Activated CD8-positive, alpha-beta T cell treated with anti-CD3 and anti-CD28 coated beads for 36 hours (primary cell): ENCODE data around the gene NAPEPLD. TPM values are rescaled to one million over a fixed set of nuclear protein-coding genes. Genes with fewer than 3 reads are reported as not detected.
"Not testable (repeated sequence)": the region's sequence is repeated elsewhere in the genome, so short reads cannot be mapped to it uniquely, and the experiment has no call there.

Experiments used
- ATAC-seq: fragments of 200-7000 bp; cut with Tn5 transposase; one replicate; pipeline ENCODE4 v1.10.0; 2021; ENCODE audit warnings: mild to moderate bottlenecking, moderate library complexity
- CTCF ChIA-PET: fragments of 350-600 bp; sonication (Branson Sonifier 250); formaldehyde crosslinking; loops from one replicate; lab custom pipeline; 2021; ENCODE audit warnings: antibody characterized with exemption; lab: Charles Lee
- POLR2A ChIA-PET: fragments of 350-600 bp; sonication (Branson Sonifier 250); formaldehyde crosslinking; loops from one replicate; lab custom pipeline; 2021; ENCODE audit warnings: antibody characterized with exemption; lab: Charles Lee
- DNase-seq: peaks from one replicate; pipeline ENCODE4 v3.0.0-alpha.2; 2020
- H3K27ac Mint-ChIP-seq: one replicate; pipeline ENCODE4 v1.8.0; 2021; ENCODE audit warnings: mild to moderate bottlenecking, mixed read lengths
- H3K27me3 Mint-ChIP-seq: one replicate; pipeline ENCODE4 v1.8.0; 2021; ENCODE audit warnings: mixed read lengths
- H3K36me3 Mint-ChIP-seq: one replicate; pipeline ENCODE4 v1.8.0; 2021; ENCODE audit warnings: low read depth, mixed read lengths
- H3K4me1 Mint-ChIP-seq: one replicate; pipeline ENCODE4 v1.8.0; 2021; ENCODE audit warnings: low read depth, mixed read lengths
- H3K4me3 Mint-ChIP-seq: one replicate; pipeline ENCODE4 v1.8.0; 2021; ENCODE audit warnings: mild to moderate bottlenecking, moderate library complexity, mixed read lengths
- H3K9me3 Mint-ChIP-seq: one replicate; pipeline ENCODE4 v1.8.0; 2021; ENCODE audit warnings: mixed read lengths
- CTCF ChIP-seq: fragments of 200-600 bp; IDR thresholded peaks from one replicate; pipeline ENCODE4 v1.8.0; 2022; ENCODE audit warnings: antibody characterized with exemption, mild to moderate bottlenecking
- intact Hi-C: fragments of 100-400 bp; cut with micrococcal nuclease; formaldehyde crosslinking; loops from one replicate; pipeline ENCODE4 v1.10.0; 2022
- total RNA-seq, 2 experiments: library from RNA; stranded (reverse); gene quantifications; one replicate each; pipeline ENCODE4 v1.2.3, GENCODE V29; 2021

Gene NAPEPLD
- 1 to 10 TPM; 5.1 to 6.3 TPM for total RNA-seq

- peak; percentile 88 for ATAC-seq
- Mint-ChIP-seq H3K36me3 (peaks cover 6% of the 10 kb centered on the region), H3K27ac (peak within 1 kb of the TSS; percentile 99), H3K27me3 (no peaks in the 10 kb centered on the region), H3K4me3 (peak within 1 kb of the TSS; percentile 98), H3K4me1 (peaks cover 34% of the 10 kb centered on the region), H3K9me3 (no peaks in the 10 kb centered on the region)
- intact Hi-C loops, result loop anchor here (5.0 kb wide), 1 partner anchor 72 kb away; the partner anchor contains the start of gene ARMC10
- DNase-seq, result peak; percentile 75
- TF ChIP-seq CTCF, result no peak
- POLR2A ChIA-PET, result interaction anchor here (0.7 to 1.3 kb wide), 4 partner anchors 10 to 74 kb away, joined by 3 to 15 read pairs (median 4); partner anchors contain the start of genes ARMC10 and FBXL13
- CTCF ChIA-PET, result no interaction called here
Measured at GRCh38 chr7:103148994-103149807, at the start of gene NAPEPLD. TSS of gene NAPEPLD (minus strand) at chr7:103149099. CDS start at chr7:103128776, 20,323 bp downstream.

GRCh38 chr7:103198079-103198478 is 49.2 kb upstream of the NAPEPLD start:
- not testable (repeated sequence) for ATAC-seq

GRCh38 chr7:103195364-103195763 is 46.5 kb upstream of the NAPEPLD start:
- CTCF ChIA-PET, H3K4me1 Mint-ChIP-seq, H3K36me3 Mint-ChIP-seq, POLR2A ChIA-PET, intact Hi-C loops, H3K27me3 Mint-ChIP-seq, H3K4me3 Mint-ChIP-seq, H3K9me3 Mint-ChIP-seq, DNase-seq, H3K27ac Mint-ChIP-seq, ATAC-seq: not testable (repeated sequence)

More at GRCh38 chr7:103198079-103198478, 49.2 kb upstream of the NAPEPLD start:
- DNase-seq, CTCF ChIA-PET, H3K27ac Mint-ChIP-seq, H3K4me1 Mint-ChIP-seq, H3K4me3 Mint-ChIP-seq, POLR2A ChIA-PET, intact Hi-C loops, H3K9me3 Mint-ChIP-seq, H3K36me3 Mint-ChIP-seq, H3K27me3 Mint-ChIP-seq: not testable (repeated sequence)

- DNase-seq, intact Hi-C loops, ATAC-seq, H3K36me3 Mint-ChIP-seq, H3K9me3 Mint-ChIP-seq, H3K27me3 Mint-ChIP-seq, H3K27ac Mint-ChIP-seq, POLR2A ChIA-PET, H3K4me1 Mint-ChIP-seq, H3K4me3 Mint-ChIP-seq, CTCF ChIA-PET: not testable (repeated sequence)
Measured at GRCh38 chr7:103172415-103173146, 23.7 kb upstream of the NAPEPLD start.

GRCh38 chr7:103171695-103172414 is 23.0 kb upstream of the NAPEPLD start:
- CTCF ChIA-PET, H3K36me3 Mint-ChIP-seq, H3K9me3 Mint-ChIP-seq, H3K27me3 Mint-ChIP-seq, H3K27ac Mint-ChIP-seq, H3K4me3 Mint-ChIP-seq, POLR2A ChIA-PET, ATAC-seq, intact Hi-C loops, DNase-seq, H3K4me1 Mint-ChIP-seq: not testable (repeated sequence)

- ATAC-seq, CTCF ChIA-PET, H3K9me3 Mint-ChIP-seq, intact Hi-C loops, POLR2A ChIA-PET, H3K4me1 Mint-ChIP-seq, H3K27me3 Mint-ChIP-seq, H3K27ac Mint-ChIP-seq, H3K36me3 Mint-ChIP-seq, DNase-seq, H3K4me3 Mint-ChIP-seq: not testable (repeated sequence)
Measured at GRCh38 chr7:103166921-103167544, 18.1 kb upstream of the NAPEPLD start.

- H3K4me1 Mint-ChIP-seq, DNase-seq, H3K27ac Mint-ChIP-seq, H3K4me3 Mint-ChIP-seq, CTCF ChIA-PET, H3K36me3 Mint-ChIP-seq, H3K27me3 Mint-ChIP-seq, ATAC-seq, H3K9me3 Mint-ChIP-seq, intact Hi-C loops: not testable (repeated sequence)
- POLR2A ChIA-PET, result interaction anchor here (1.1 kb wide), 1 partner anchor 14 kb away, joined by 3 read pairs; the partner anchor contains the start of gene NAPEPLD
Measured at GRCh38 chr7:103163087-103163825, 14.4 kb upstream of the NAPEPLD start.

GRCh38 chr7:103162641-103163040 is 13.7 kb upstream of the NAPEPLD start:
- POLR2A ChIA-PET, result interaction anchor here (1.1 kb wide), 1 partner anchor 14 kb away, joined by 3 read pairs; the partner anchor contains the start of gene NAPEPLD
- H3K4me1 Mint-ChIP-seq, CTCF ChIA-PET, H3K27ac Mint-ChIP-seq, intact Hi-C loops, ATAC-seq, H3K9me3 Mint-ChIP-seq, H3K4me3 Mint-ChIP-seq, DNase-seq, H3K27me3 Mint-ChIP-seq, H3K36me3 Mint-ChIP-seq: not testable (repeated sequence)

- H3K4me3 Mint-ChIP-seq, H3K4me1 Mint-ChIP-seq, intact Hi-C loops, H3K27ac Mint-ChIP-seq, H3K36me3 Mint-ChIP-seq, DNase-seq, ATAC-seq, H3K27me3 Mint-ChIP-seq, H3K9me3 Mint-ChIP-seq, POLR2A ChIA-PET, CTCF ChIA-PET: not testable (repeated sequence)
Measured at GRCh38 chr7:103161998-103162616, 13.2 kb upstream of the NAPEPLD start.
